Fibroblast of gingiva (primary cell): ENCODE data around the gene MRPS25.
A peak's percentile ranks its signal among the peaks of the same experiment; 100 is the strongest.

ENCODE experiments used
- DNase-seq: peaks from one replicate; pipeline ENCODE4 v3.0.0-alpha.2; 2011; ENCODE audit warnings: low read depth

Gene MRPS25

GRCh38 chr3:15064835-15065549 lies at the start of gene MRPS25:
Gene MRPS25, minus strand, starts transcription at chr3:15065315. Its CDS starts 121 bp downstream, at chr3:15065194.
- peak; percentile 88 for DNase-seq

- no peak for DNase-seq
These were observed 48.8 kb upstream of the MRPS25 start for GRCh38 chr3:15113884-15114283.

GRCh38 chr3:15113471-15113870 lies 48.4 kb upstream of the MRPS25 start:
- DNase-seq: no peak

- DNase-seq: no peak
These were observed 46.9 kb upstream of the MRPS25 start for GRCh38 chr3:15112011-15112410.

GRCh38 chr3:15110206-15110605 lies 45.1 kb upstream of the MRPS25 start:
- DNase-seq: no peak

GRCh38 chr3:15108869-15109268 lies 43.8 kb upstream of the MRPS25 start:
- no peak for DNase-seq

GRCh38 chr3:15108082-15108545 lies 43.0 kb upstream of the MRPS25 start:
- peak; percentile 57 for DNase-seq

GRCh38 chr3:15107075-15107947 lies 42.2 kb upstream of the MRPS25 start:
- DNase-seq: no peak

- no peak for DNase-seq
These were observed 37.7 kb upstream of the MRPS25 start for GRCh38 chr3:15102836-15103235.

GRCh38 chr3:15102256-15102655 lies 37.1 kb upstream of the MRPS25 start:
- DNase-seq: peak; percentile 71

GRCh38 chr3:15099364-15100098 lies 34.4 kb upstream of the MRPS25 start:
- no peak for DNase-seq

- peak; percentile 93 for DNase-seq
These were observed 33.6 kb upstream of the MRPS25 start, which contains the start of gene RBSN for GRCh38 chr3:15098503-15099363. Gene RBSN, minus strand, starts transcription at chr3:15099148. Its CDS starts 3,028 bp downstream, at chr3:15096120.

GRCh38 chr3:15097891-15098290 lies 32.8 kb upstream of the MRPS25 start:
- no peak for DNase-seq

- DNase-seq: no peak
These were observed 30.9 kb upstream of the MRPS25 start for GRCh38 chr3:15096046-15096445.

- no peak for DNase-seq
These were observed 29.2 kb upstream of the MRPS25 start for GRCh38 chr3:15094187-15094875.

- no peak for DNase-seq
These were observed 27.6 kb upstream of the MRPS25 start for GRCh38 chr3:15092686-15093085.

GRCh38 chr3:15091575-15091974 lies 26.5 kb upstream of the MRPS25 start:
- DNase-seq: no peak

- no peak for DNase-seq
These were observed 24.1 kb upstream of the MRPS25 start for GRCh38 chr3:15089201-15089600.

- DNase-seq: no peak
These were observed 21.6 kb upstream of the MRPS25 start for GRCh38 chr3:15086699-15087098.

GRCh38 chr3:15086263-15086662 lies 21.1 kb upstream of the MRPS25 start:
- DNase-seq: no peak

- no peak for DNase-seq
These were observed 18.1 kb upstream of the MRPS25 start for GRCh38 chr3:15083252-15083651.
